ENCODE results near the gene HSF5.

DNA sequence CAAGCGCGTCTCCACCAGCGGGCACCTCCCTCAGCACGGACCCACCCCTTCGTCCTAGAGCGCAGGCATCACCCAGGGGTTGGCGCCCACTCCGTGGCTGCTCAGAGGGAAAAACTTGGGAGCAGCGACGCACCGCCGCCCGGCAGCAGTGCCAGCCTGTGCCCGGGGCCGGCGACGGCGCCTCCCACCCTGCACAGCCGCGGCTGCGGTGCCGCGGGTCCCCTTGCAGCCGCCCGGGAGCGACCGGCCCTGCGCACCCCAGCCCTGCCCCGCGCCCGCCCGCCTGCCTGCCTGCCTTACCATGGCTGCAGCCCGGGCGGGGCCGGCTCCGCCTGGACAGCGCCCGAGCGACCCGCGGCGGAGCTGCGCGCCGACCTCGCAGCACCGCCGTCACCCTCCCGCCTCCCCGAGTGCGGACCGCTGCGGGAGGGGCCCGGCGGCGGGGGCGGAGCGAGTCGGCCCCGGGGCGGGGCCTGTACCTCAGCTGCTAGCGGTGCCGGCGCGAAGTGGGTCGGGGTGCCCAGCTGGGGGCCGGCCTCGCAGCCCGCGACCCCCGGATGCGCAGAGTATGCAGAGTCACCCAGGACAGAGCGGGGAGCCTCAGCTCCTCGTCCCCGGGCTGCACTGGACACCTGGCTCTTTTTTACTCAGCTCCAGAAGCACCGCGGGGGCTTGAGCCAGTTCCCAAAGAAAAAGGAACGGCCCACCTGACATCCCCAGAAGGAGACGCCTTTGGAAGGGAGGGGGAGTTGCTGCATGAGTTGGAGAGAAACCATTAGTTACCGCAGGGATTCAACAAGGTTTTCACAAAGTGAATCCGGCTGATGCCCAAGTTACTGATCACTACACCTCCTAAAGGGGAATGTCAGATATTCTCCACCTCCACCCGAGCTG lies 43.7 kb upstream of the HSF5 start:
- TF ChIP-seq, protein P1, sequence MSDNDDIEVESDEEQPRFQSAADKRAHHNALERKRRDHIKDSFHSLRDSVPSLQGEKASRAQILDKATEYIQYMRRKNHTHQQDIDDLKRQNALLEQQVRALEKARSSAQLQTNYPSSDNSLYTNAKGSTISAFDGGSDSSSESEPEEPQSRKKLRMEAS (IDR thresholded peaks at IDR 0.05) = no peak
- no peak for TF ChIP-seq E2F6 (IDR thresholded peaks at IDR 0.05; ENCODE audit: borderline replicate concordance, low read depth)
- no peak for TF ChIP-seq JUN (IDR thresholded peaks at IDR 0.05)
- no peak for TF ChIP-seq HOXA7 (CRISPR knock-in tag; IDR thresholded peaks at IDR 0.05)
- no peak for TF ChIP-seq CTCF (IDR thresholded peaks at IDR 0.05)
- no peak for TF ChIP-seq ZSCAN20 (CRISPR knock-in tag; IDR thresholded peaks at IDR 0.05)
- TF ChIP-seq POLR2A (IDR thresholded peaks at IDR 0.05; ENCODE audit: low read length) = 0 out of 2 replicates have a peak, but pooled peaks have one; percentile 7
- TF ChIP-seq, protein P2, sequence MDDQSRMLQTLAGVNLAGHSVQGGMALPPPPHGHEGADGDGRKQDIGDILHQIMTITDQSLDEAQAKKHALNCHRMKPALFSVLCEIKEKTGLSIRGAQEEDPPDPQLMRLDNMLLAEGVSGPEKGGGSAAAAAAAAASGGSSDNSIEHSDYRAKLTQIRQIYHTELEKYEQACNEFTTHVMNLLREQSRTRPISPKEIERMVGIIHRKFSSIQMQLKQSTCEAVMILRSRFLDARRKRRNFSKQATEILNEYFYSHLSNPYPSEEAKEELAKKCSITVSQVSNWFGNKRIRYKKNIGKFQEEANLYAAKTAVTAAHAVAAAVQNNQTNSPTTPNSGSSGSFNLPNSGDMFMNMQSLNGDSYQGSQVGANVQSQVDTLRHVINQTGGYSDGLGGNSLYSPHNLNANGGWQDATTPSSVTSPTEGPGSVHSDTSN (IDR thresholded peaks at IDR 0.05) = no peak
- TF ChIP-seq BHLHE40 (IDR thresholded peaks at IDR 0.05; ENCODE audit: low read depth, low read length) = no peak
- no peak for TF ChIP-seq EP300 (IDR thresholded peaks at IDR 0.05)

All from A549 (cell line).